ENCODE measurements around the gene TTLL12. TPM values are rescaled to one million over a fixed set of nuclear protein-coding genes. Genes with fewer than 3 reads are reported as not detected.

TTLL12 gene
- polyA plus RNA-seq, 1 experiment, result 5.7 TPM

DNA sequence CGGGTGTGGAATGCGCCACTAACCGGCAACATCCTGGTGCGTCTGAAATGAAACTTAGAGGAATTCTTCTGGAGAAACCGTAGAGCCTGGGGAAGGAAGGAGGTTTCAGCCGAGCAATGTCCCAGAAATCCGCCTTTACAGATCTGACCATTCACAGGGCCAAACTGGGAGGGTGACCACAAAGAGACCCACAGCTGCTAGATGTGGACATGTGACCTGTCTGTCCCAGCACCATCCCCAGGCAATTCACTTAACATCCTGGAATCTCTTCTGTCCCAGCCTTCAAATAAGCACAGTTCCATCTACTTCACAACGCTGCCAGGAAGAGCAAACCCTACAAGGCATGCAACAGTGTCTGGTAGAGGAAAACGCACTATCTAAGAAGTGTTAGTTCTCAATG is 53.5 kb downstream of the TTLL12 start:
- ChIA-PET POLR2A (no interaction called here), CTCF (no interaction called here)
- H3K27me3 ChIP-seq (ENCODE audit: control insufficient read depth, insufficient read depth, low read length), result no peaks in the 10 kb centered on the region
- no peaks in the 10 kb centered on the region for H3K9me3 ChIP-seq (ENCODE audit: control insufficient read depth, insufficient read depth, low read length)
- no peak for TF ChIP-seq CTCF (IDR thresholded peaks at IDR 0.05; ENCODE audit: low read depth, low read length)
- DNase-seq (ENCODE audit: low read depth, low spot score), result no peak
- no peak overlapping the region for H3K27ac ChIP-seq (ENCODE audit: low read depth, low read length)
- H3K4me3 ChIP-seq (ENCODE audit: low read depth, low read length), result no peak overlapping the region

DNA sequence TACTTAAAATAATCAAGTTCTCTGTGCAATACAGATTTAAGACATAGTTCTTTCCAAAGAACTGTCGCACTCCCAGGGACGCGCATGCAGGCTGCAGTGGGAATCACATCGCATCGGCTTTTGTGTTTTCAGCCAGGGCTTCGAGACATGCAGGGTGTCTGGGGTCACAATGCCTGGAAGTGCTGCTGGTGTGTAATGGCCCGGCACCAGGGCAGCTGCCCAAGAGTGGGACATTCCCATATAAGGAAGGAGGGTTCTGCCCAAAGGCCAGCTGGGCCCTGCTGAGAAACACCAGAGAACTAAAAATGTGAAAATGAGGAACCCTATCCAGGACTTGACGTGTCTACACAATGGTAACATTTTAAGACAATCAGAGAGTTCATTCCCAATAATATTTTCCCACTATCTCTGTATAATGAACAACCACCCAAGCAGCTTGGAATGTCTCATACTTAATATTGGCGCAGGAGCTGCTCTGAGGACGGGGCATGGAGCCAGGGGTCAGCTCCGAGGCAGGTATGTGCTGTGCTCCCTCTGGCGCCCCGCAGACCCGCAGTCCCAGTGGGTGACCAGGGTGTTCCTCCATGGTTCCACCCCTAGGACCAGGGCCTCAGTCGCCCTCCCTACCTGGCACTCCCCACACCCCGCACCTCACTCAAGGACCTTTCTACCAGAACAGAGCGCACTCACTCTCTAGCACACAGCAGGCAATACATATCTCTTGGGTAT is 55.0 kb downstream of the TTLL12 start:
- no peaks in the 10 kb centered on the region for H3K9me3 ChIP-seq (ENCODE audit: control insufficient read depth, insufficient read depth, low read length)
- no peak overlapping the region for H3K27ac ChIP-seq (ENCODE audit: low read depth, low read length)
- no peaks in the 10 kb centered on the region for H3K27me3 ChIP-seq (ENCODE audit: control insufficient read depth, insufficient read depth, low read length)
- CTCF ChIA-PET, result no interaction called here
- no peak for DNase-seq (ENCODE audit: low read depth, low spot score)
- POLR2A ChIA-PET, result no interaction called here
- H3K4me3 ChIP-seq (ENCODE audit: low read depth, low read length), result no peak overlapping the region
- TF ChIP-seq CTCF (IDR thresholded peaks at IDR 0.05; ENCODE audit: low read depth, low read length), result no peak

DNA sequence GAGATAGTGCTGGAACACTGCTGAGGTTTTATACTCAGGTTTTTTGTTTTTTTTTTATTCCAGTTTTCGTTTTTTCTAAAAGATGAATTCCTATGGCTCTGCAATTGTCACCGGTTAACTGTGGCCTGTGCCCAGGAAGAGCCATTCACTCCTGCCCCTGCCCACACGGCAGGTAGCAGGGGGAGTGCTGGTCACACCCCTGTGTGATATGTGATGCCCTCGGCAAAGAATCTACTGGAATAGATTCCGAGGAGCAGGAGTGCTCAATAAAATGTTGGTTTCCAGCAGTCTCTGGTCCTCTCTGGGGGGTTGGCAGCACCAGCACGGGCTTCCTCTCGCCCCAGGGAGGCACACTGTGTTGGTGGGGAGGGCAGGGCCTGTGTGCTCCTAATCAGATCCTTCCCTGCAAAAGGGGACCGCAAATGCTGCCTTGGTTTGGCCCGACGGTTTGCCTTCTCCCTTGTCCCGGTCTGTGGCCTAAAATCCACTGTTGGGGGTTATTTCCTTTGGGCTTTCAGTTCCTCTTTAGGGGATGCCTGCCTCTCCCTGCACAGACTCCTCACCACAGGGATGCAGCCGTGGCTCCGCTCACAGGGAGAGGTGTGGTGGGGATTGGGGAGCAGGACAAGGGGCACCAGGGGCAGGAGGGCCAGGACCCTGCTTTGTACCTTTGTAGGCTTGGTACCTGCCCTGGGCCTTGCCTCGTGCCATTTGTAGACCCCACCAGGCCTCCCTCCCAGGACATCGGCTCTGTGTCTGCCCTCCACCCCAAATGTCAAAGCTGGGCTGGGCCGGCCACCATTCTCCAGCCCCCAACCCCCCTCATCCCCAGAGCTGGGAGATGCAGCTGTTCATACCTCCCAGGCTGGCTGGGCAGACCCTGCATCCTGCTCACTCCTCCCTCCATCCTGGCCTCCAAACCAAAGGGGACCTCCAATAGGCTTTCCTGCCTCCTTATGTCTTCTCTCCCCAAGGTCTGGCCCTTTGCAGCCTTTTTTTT is 57.2 kb downstream of the TTLL12 start:
- ChIA-PET POLR2A (no interaction called here), CTCF (no interaction called here)

DNA sequence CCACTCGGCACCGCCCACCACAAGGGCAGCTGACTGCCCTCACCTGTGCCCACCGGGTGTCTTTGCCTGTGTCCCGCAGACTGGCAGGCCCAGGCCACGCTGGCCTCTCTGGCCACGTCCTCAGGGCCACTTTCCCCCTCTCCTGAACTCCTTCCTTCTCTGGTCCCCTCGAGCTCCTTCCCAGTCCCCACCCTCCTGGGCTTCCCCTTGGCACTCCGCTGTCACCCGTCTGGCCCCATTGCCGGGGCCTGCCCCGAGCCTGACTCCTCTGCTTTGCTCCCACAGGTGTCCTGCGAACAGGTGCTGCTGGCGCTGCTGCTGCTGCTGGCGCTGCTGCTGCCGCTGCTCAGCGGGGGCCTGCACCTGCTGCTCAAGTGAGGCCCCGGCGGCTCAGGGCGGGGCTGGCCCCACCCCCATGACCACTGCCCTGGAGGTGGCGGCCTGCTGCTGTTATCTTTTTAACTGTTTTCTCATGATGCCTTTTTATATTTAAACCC is 58.0 kb downstream of the TTLL12 start:
- Histone ChIP-seq H3K4me3 (ENCODE audit: low read depth, low read length) (no peak overlapping the region), H3K27me3 (ENCODE audit: control insufficient read depth, insufficient read depth, low read length) (no peaks in the 10 kb centered on the region), H3K9me3 (ENCODE audit: control insufficient read depth, insufficient read depth, low read length) (no peaks in the 10 kb centered on the region), H3K27ac (ENCODE audit: low read depth, low read length) (no peak overlapping the region)
- POLR2A ChIA-PET, result no interaction called here
- no peak for DNase-seq (ENCODE audit: low read depth, low spot score)
- CTCF ChIA-PET, result interaction anchor here (0.6 kb wide), 1 partner anchor 348 kb away, joined by 3 read pairs; no protein-coding TSS in a partner anchor
- no peak for TF ChIP-seq CTCF (IDR thresholded peaks at IDR 0.05; ENCODE audit: low read depth, low read length)

More for the DNA sequence above, 57.2 kb downstream of the TTLL12 start:
- TF ChIP-seq CTCF (IDR thresholded peaks at IDR 0.05; ENCODE audit: low read depth, low read length), result no peak
- DNase-seq (ENCODE audit: low read depth, low spot score), result no peak
- Histone ChIP-seq H3K4me3 (ENCODE audit: low read depth, low read length) (no peak overlapping the region), H3K27ac (ENCODE audit: low read depth, low read length) (no peak overlapping the region), H3K27me3 (ENCODE audit: control insufficient read depth, insufficient read depth, low read length) (no peaks in the 10 kb centered on the region), H3K9me3 (ENCODE audit: control insufficient read depth, insufficient read depth, low read length) (no peaks in the 10 kb centered on the region)

GRCh38 chr22:43128116-43128515 is 58.8 kb downstream of the TTLL12 start:
- no peak for DNase-seq (ENCODE audit: low read depth, low spot score)
- ChIA-PET POLR2A (no interaction called here), CTCF (no interaction called here)
- no peaks in the 10 kb centered on the region for H3K9me3 ChIP-seq (ENCODE audit: control insufficient read depth, insufficient read depth, low read length)
- H3K27me3 ChIP-seq (ENCODE audit: control insufficient read depth, insufficient read depth, low read length), result no peaks in the 10 kb centered on the region
- TF ChIP-seq CTCF (IDR thresholded peaks at IDR 0.05; ENCODE audit: low read depth, low read length), result no peak
- H3K4me3 ChIP-seq (ENCODE audit: low read depth, low read length), result no peak overlapping the region
- H3K27ac ChIP-seq (ENCODE audit: low read depth, low read length), result no peak overlapping the region

Measured in AG04450 (cell line).